HEK293T (cell line): ENCODE results near the gene R3HDM2.

Experiments
- CTCF ChIA-PET: fragments of 350-600 bp; formaldehyde crosslinking; extraction: SDS; loops from one replicate; lab custom pipeline; 2021; ENCODE audit warnings: antibody characterized with exemption, inconsistent platforms; lab: Yijun Ruan, JAX
- POLR2A ChIA-PET: fragments of 350-600 bp; formaldehyde crosslinking; extraction: SDS; loops from one replicate; lab custom pipeline; 2020; ENCODE audit warnings: antibody characterized with exemption, inconsistent platforms; lab: Yijun Ruan, JAX
- DNase-seq: peaks from one replicate; pipeline ENCODE4 v3.0.0; 2012; ENCODE audit warnings: mixed read lengths; ENCODE audit errors: extremely low spot score
- ARNT ChIP-seq: fragments of 450-650 bp; IDR thresholded peaks from 2 replicates; pipeline ENCODE4 v1.6.1; 2017; ENCODE audit warnings: mild to moderate bottlenecking
- BHLHE40 ChIP-seq: fragments of 450-650 bp; IDR thresholded peaks from 2 replicates; pipeline ENCODE4 v1.6.1; 2016; ENCODE audit warnings: mild to moderate bottlenecking, moderate library complexity, borderline replicate concordance
- CTBP1 ChIP-seq: fragments of 450-650 bp; IDR thresholded peaks from 2 replicates; pipeline ENCODE4 v1.6.1; 2016; ENCODE audit warnings: borderline replicate concordance
- ELF4 ChIP-seq: fragments of 450-650 bp; IDR thresholded peaks from 2 replicates; pipeline ENCODE4 v1.6.1; 2017; ENCODE audit warnings: antibody characterized with exemption
- FOXA1 ChIP-seq: fragments of 450-650 bp; IDR thresholded peaks from 2 replicates; pipeline ENCODE4 v1.6.1; 2016; ENCODE audit warnings: mild to moderate bottlenecking
- FOXK2 ChIP-seq: fragments of 450-650 bp; IDR thresholded peaks from 2 replicates; pipeline ENCODE4 v1.6.1; 2016; ENCODE audit warnings: mild to moderate bottlenecking
- FOXM1 ChIP-seq: fragments of 450-650 bp; IDR thresholded peaks from 2 replicates; pipeline ENCODE4 v1.6.1; 2017; ENCODE audit warnings: mild to moderate bottlenecking, borderline replicate concordance
- HDGF ChIP-seq: fragments of 450-650 bp; IDR thresholded peaks from 2 replicates; pipeline ENCODE4 v1.6.1; 2017; ENCODE audit warnings: antibody characterized with exemption, borderline replicate concordance
- L3MBTL2 ChIP-seq: fragments of 450-650 bp; conservative IDR thresholded peaks from 2 replicates; pipeline ENCODE4 v1.6.1; 2016; ENCODE audit warnings: mild to moderate bottlenecking
- LEF1 ChIP-seq: fragments of 450-650 bp; IDR thresholded peaks from 2 replicates; pipeline ENCODE4 v1.6.1; 2017; ENCODE audit warnings: mild to moderate bottlenecking, borderline replicate concordance
- NFRKB ChIP-seq: fragments of 450-650 bp; IDR thresholded peaks from 2 replicates; pipeline ENCODE4 v1.6.1; 2016; ENCODE audit warnings: mild to moderate bottlenecking, moderate library complexity
- PKNOX1 ChIP-seq: fragments of 450-650 bp; IDR thresholded peaks from 2 replicates; pipeline ENCODE4 v1.6.1; 2016
- SP1 ChIP-seq: fragments of 450-650 bp; IDR thresholded peaks from 2 replicates; pipeline ENCODE4 v1.6.1; 2017
- SUZ12 ChIP-seq: fragments of 450-650 bp; IDR thresholded peaks from 2 replicates; pipeline ENCODE4 v1.6.1; 2016; ENCODE audit warnings: mild to moderate bottlenecking
- TARDBP ChIP-seq: fragments of 450-650 bp; IDR thresholded peaks from 2 replicates; pipeline ENCODE4 v1.6.1; 2016
- ZNF384 ChIP-seq: fragments of 450-650 bp; IDR thresholded peaks from 2 replicates; pipeline ENCODE4 v1.6.1; 2016

Gene R3HDM2

GRCh38 chr12:57452181-57452936 is 21.5 kb upstream of the R3HDM2 start:
- CTCF ChIA-PET, result interaction anchor here (0.6 to 2.6 kb wide), 32 partner anchors 8 to 239 kb away, joined by 3 to 34 read pairs (median 4); no protein-coding TSS in a partner anchor
- TF ChIP-seq FOXA1 (no peak), ELF4 (no peak), ZNF384 (no peak), FOXK2 (no peak), SP1 (no peak), FOXM1 (no peak), TARDBP (no peak), SUZ12 (no peak), NFRKB (no peak), LEF1 (no peak), BHLHE40 (no peak), CTBP1 (no peak), ARNT (no peak), L3MBTL2 (no peak), HDGF (no peak), PKNOX1 (no peak)
- no peak for DNase-seq
- POLR2A ChIA-PET, result interaction anchor here (0.6 to 3.5 kb wide), 14 partner anchors 9 to 222 kb away, joined by 3 to 23 read pairs (median 5); partner anchors contain the start of genes INHBC and SHMT2

- TF ChIP-seq SP1, result no peak
- no peak for TF ChIP-seq PKNOX1
- TF ChIP-seq TARDBP, result no peak
- TF ChIP-seq BHLHE40, result no peak
- TF ChIP-seq ARNT, result no peak
- no peak for TF ChIP-seq NFRKB
- no peak for TF ChIP-seq FOXA1
- no peak for TF ChIP-seq SUZ12
- no peak for TF ChIP-seq HDGF
- no peak for TF ChIP-seq CTBP1
- no peak for DNase-seq
- POLR2A ChIA-PET, result interaction anchor here (1.5 to 2.7 kb wide), 4 partner anchors 10 to 221 kb away, joined by 4 to 23 read pairs (median 6); partner anchors contain the start of gene SHMT2
- CTCF ChIA-PET, result interaction anchor here (0.6 to 2.6 kb wide), 9 partner anchors 19 to 237 kb away, joined by 3 to 34 read pairs (median 5); no protein-coding TSS in a partner anchor
Observed at GRCh38 chr12:57451233-57451778, 20.5 kb upstream of the R3HDM2 start.

- TF ChIP-seq SUZ12 (no peak), ZNF384 (no peak), TARDBP (no peak), ELF4 (no peak), CTBP1 (no peak), LEF1 (no peak), NFRKB (no peak)
- no peak for DNase-seq
- POLR2A ChIA-PET, result no interaction called here
- CTCF ChIA-PET, result interaction anchor here (1.0 to 1.2 kb wide), 2 partner anchors 17 to 142 kb away, joined by 3 to 5 read pairs; no protein-coding TSS in a partner anchor
Observed at GRCh38 chr12:57450057-57450456, 19.2 kb upstream of the R3HDM2 start.

GRCh38 chr12:57449375-57449774 is 18.5 kb upstream of the R3HDM2 start:
- no peak for DNase-seq
- CTCF ChIA-PET, result no interaction called here
- TF ChIP-seq SUZ12 (no peak), ARNT (no peak), L3MBTL2 (no peak), BHLHE40 (no peak), FOXK2 (no peak), FOXA1 (no peak), NFRKB (no peak), CTBP1 (no peak)
- POLR2A ChIA-PET, result no interaction called here

GRCh38 chr12:57448669-57449068 is 17.8 kb upstream of the R3HDM2 start:
- POLR2A ChIA-PET, result no interaction called here
- DNase-seq, result no peak
- CTCF ChIA-PET, result no interaction called here

More at GRCh38 chr12:57448669-57449068, 17.8 kb upstream of the R3HDM2 start:
- TF ChIP-seq CTBP1 (no peak), NFRKB (no peak), ELF4 (no peak), SUZ12 (no peak), PKNOX1 (no peak), BHLHE40 (no peak), LEF1 (no peak), ZNF384 (no peak), FOXK2 (no peak), ARNT (no peak), HDGF (no peak), TARDBP (no peak), L3MBTL2 (no peak), FOXA1 (no peak), SP1 (no peak), FOXM1 (no peak)
